Activated CD4-positive, alpha-beta T cell treated with anti-CD3 and anti-CD28 coated beads, Interleukin-10, Interleukin-2, amounts not matched to agents 100 ng/mL and 50 ng/mL, durations not matched to agents 16 hours and 8 hours (primary cell): ENCODE measurements around the gene COX8C.
A peak's percentile ranks its signal among the peaks of the same experiment; 100 is the strongest.
"Not testable (repeated sequence)": the region's sequence is repeated elsewhere in the genome, so short reads cannot be mapped to it uniquely, and the experiment has no call there.

Source experiments
- DNase-seq: peaks from one replicate; pipeline ENCODE4 v3.0.0-alpha.2; 2020

COX8C gene

GRCh38 chr14:93322929-93323599 lies 23.9 kb upstream of the COX8C start:
- no peak for DNase-seq

GRCh38 chr14:93323600-93324174 lies 23.3 kb upstream of the COX8C start:
- no peak for DNase-seq

GRCh38 chr14:93326196-93326595 lies 20.8 kb upstream of the COX8C start:
- no peak for DNase-seq

- DNase-seq = no peak
These were observed 18.4 kb upstream of the COX8C start for GRCh38 chr14:93328546-93328945.

GRCh38 chr14:93329965-93330608 lies 16.9 kb upstream of the COX8C start:
- no peak for DNase-seq

GRCh38 chr14:93330609-93331000 lies 16.4 kb upstream of the COX8C start:
- no peak for DNase-seq

- DNase-seq = peak; percentile 48
These were observed 15.8 kb upstream of the COX8C start for GRCh38 chr14:93331002-93331727.

- no peak for DNase-seq
These were observed 15.1 kb upstream of the COX8C start for GRCh38 chr14:93331728-93332396.

- DNase-seq = peak; percentile 55
These were observed 14.6 kb upstream of the COX8C start for GRCh38 chr14:93332397-93332852.

- DNase-seq = peak; percentile 96
These were observed 13.9 kb upstream of the COX8C start, which contains the start of gene BTBD7 for GRCh38 chr14:93332853-93333630. Gene BTBD7, minus strand, starts transcription at chr14:93333036. Its CDS starts 36,985 bp downstream, at chr14:93296051.

- no peak for DNase-seq
These were observed 13.3 kb upstream of the COX8C start for GRCh38 chr14:93333631-93334103.

GRCh38 chr14:93337143-93337753 lies 9.7 kb upstream of the COX8C start:
- DNase-seq = peak; percentile 18

- no peak for DNase-seq
These were observed 9.1 kb upstream of the COX8C start for GRCh38 chr14:93337884-93338283.

- no peak for DNase-seq
These were observed 3.7 kb upstream of the COX8C start for GRCh38 chr14:93343266-93343665.

- no peak for DNase-seq
These were observed 3.2 kb upstream of the COX8C start for GRCh38 chr14:93343797-93344196.

GRCh38 chr14:93347850-93348249 lies 868 bp downstream of the COX8C start:
- no peak for DNase-seq

- no peak for DNase-seq
These were observed 1.3 kb downstream of the COX8C start for GRCh38 chr14:93348292-93348691.

- DNase-seq = not testable (repeated sequence)
These were observed 7.9 kb downstream of the COX8C start for GRCh38 chr14:93354873-93355272.

- DNase-seq = no peak
These were observed 22.2 kb downstream of the COX8C start for GRCh38 chr14:93368996-93369712.

- DNase-seq = no peak
These were observed 22.8 kb downstream of the COX8C start for GRCh38 chr14:93369713-93370266.
